Activated CD8-positive, alpha-beta memory T cell treated with anti-CD3 and anti-CD28 coated beads for 24 hours (primary cell): ENCODE results near the gene KCNN3.
A peak's percentile ranks its signal among the peaks of the same experiment; 100 is the strongest.

ENCODE experiments used
- DNase-seq: peaks from one replicate; pipeline ENCODE4 v3.0.0-alpha.2; 2020

KCNN3 gene

GRCh38 chr1:154769193-154769895 lies 100.7 kb downstream of the KCNN3 start:
- no peak for DNase-seq

GRCh38 chr1:154768456-154769125 lies 101.5 kb downstream of the KCNN3 start:
- no peak for DNase-seq

GRCh38 chr1:154767315-154768240 lies 102.5 kb downstream of the KCNN3 start:
- no peak for DNase-seq

GRCh38 chr1:154765970-154766369 lies 104.1 kb downstream of the KCNN3 start:
- DNase-seq: no peak

GRCh38 chr1:154764773-154765172 lies 105.3 kb downstream of the KCNN3 start:
- DNase-seq: no peak

GRCh38 chr1:154764181-154764580 lies 105.9 kb downstream of the KCNN3 start:
- DNase-seq: no peak

- DNase-seq: peak; percentile 96
Measured at GRCh38 chr1:154760469-154760933, 109.6 kb downstream of the KCNN3 start.

- DNase-seq: no peak
Measured at GRCh38 chr1:154759793-154760192, 110.3 kb downstream of the KCNN3 start.

GRCh38 chr1:154759196-154759595 lies 110.9 kb downstream of the KCNN3 start:
- peak; percentile 78 for DNase-seq

GRCh38 chr1:154758346-154758745 lies 111.7 kb downstream of the KCNN3 start:
- DNase-seq: peak; percentile 59

- peak; percentile 53 for DNase-seq
Measured at GRCh38 chr1:154756793-154757548, 113.1 kb downstream of the KCNN3 start.

- DNase-seq: peak; percentile 61
Measured at GRCh38 chr1:154755858-154756730, 114.0 kb downstream of the KCNN3 start.

GRCh38 chr1:154753426-154753825 lies 116.7 kb downstream of the KCNN3 start:
- DNase-seq: peak; percentile 46

GRCh38 chr1:154752273-154753030 lies 117.6 kb downstream of the KCNN3 start:
- DNase-seq: peak; percentile 50

GRCh38 chr1:154751690-154752089 lies 118.4 kb downstream of the KCNN3 start:
- DNase-seq: peak; percentile 62

- DNase-seq: peak; percentile 60
Measured at GRCh38 chr1:154750681-154751665, 119.1 kb downstream of the KCNN3 start.

GRCh38 chr1:154749078-154749760 lies 120.9 kb downstream of the KCNN3 start:
- peak; percentile 70 for DNase-seq

GRCh38 chr1:154748405-154748775 lies 121.7 kb downstream of the KCNN3 start:
- no peak for DNase-seq
